Stimulated activated naive CD8-positive, alpha-beta T cell treated with anti-CD3 and anti-CD28 coated beads, Interleukin-15, amount 100 ng/mL, for 72 hours (primary cell): ENCODE measurements around the gene LCN6.
"Not testable (repeated sequence)": the region's sequence is repeated elsewhere in the genome, so short reads cannot be mapped to it uniquely, and the experiment has no call there.

Source experiments
- ATAC-seq: fragments of 150-1000 bp; cut with Tn5 transposase; 2 replicates; pipeline ENCODE4 v1.10.0; 2021; ENCODE audit warnings: mild to moderate bottlenecking, moderate library complexity
- DNase-seq, 2 donors: peaks; one replicate each; pipeline ENCODE4 v3.0.0; 2021 to 2022
- H3K27ac Mint-ChIP-seq, 2 donors: one replicate each; pipeline ENCODE4 v1.8.0; 2022; ENCODE audit warnings: mild to moderate bottlenecking in 2 of 2, mixed read lengths in 2 of 2, moderate library complexity in 2 of 2
- H3K27me3 Mint-ChIP-seq: one replicate; pipeline ENCODE4 v1.8.0; 2022; ENCODE audit warnings: mixed read lengths
- H3K4me1 Mint-ChIP-seq: one replicate; pipeline ENCODE4 v1.8.0; 2022; ENCODE audit warnings: mild to moderate bottlenecking, mixed read lengths
- H3K4me3 Mint-ChIP-seq, 2 donors: one replicate each; pipeline ENCODE4 v1.8.0; 2022; ENCODE audit warnings: mild to moderate bottlenecking in 2 of 2, mixed read lengths in 2 of 2, moderate library complexity in 1 of 2
- H3K9me3 Mint-ChIP-seq, 2 donors: one replicate each; pipeline ENCODE4 v1.8.0; 2022; ENCODE audit warnings: mixed read lengths in 2 of 2

LCN6 gene

DNA sequence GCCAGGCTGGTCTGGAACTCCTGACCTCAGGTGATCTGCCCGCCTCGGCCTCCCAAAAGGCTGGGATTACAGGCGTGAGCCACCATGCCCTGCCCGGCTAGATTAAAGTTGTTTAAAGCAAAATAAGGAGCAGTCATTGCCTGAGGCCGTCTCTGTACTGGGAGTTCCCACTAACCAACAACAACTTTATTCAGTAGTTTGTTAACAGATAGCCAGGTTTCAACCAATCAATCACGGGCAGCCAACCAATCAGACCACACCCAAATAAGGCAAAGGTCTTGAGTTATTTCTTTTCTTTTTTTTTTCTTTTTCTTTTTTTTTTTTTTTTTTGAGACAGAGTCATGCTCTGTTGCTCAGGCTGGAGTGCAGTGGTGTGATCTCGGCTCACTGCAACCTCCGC, 43.6 kb downstream of the LCN6 start:
- not testable (repeated sequence) for DNase-seq, H3K27ac Mint-ChIP-seq, H3K4me3 Mint-ChIP-seq, ATAC-seq, H3K9me3 Mint-ChIP-seq
- H3K27me3 Mint-ChIP-seq = peaks cover 30% of the 10 kb centered on the region
- H3K4me1 Mint-ChIP-seq = peaks cover 36% of the 10 kb centered on the region

DNA sequence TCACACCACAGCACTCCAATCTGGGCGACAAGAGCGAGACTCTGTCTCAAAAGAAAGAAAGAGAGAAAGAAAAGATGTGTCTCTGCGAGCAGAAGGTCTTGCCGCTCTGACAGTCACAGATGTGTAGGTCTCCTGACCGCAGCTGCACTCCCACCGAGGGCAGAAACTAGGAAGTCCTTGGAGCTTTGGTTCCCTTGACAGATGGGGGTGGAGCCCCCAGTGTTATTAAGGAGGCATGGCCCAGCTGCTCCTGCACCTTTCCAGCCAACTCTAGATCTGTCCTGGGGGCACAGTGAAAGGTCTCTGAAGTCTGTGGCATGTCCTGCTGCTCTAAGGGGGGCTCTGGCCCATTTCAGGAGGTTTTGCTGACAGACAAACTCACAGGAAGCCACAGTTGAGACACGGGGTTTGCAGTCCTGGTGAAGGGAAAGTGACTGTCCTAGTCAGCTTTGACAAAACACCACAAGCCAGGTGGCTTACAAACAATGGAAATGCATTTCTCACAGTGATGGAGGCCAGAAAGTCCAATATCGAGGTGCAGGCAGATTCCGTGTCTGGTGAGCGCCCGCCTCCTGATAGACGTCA, 45.0 kb downstream of the LCN6 start:
- H3K4me3 Mint-ChIP-seq = no peak overlapping the region
- no peak overlapping the region for H3K27ac Mint-ChIP-seq
- H3K4me1 Mint-ChIP-seq = peaks cover 41% of the 10 kb centered on the region
- peaks cover 24% of the 10 kb centered on the region for H3K27me3 Mint-ChIP-seq
- no peaks in the 10 kb centered on the region for H3K9me3 Mint-ChIP-seq
- DNase-seq (no peak), ATAC-seq (no peak)

DNA sequence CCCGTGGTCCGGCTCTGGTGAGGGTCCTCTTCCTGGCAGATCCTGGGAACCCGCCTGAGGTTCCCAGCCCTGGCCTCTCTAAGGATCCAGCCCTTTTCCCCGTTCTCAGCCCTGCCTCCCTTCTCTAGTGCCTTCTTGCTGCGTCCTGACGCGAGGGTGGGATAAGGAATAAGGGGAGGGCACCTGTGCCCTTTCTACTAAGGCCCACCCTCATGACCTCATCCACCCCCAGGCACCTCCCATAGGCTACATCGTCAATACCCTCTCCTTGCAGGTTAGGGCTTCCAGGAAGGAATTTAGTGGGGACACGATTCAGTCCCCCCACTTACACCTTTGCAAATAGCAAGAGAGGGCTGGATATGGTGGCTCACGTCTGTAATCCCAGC, 46.7 kb downstream of the LCN6 start:
- peak overlapping the region; percentile 79 to 85 for H3K4me3 Mint-ChIP-seq
- no peak for DNase-seq
- H3K27me3 Mint-ChIP-seq = peaks cover 31% of the 10 kb centered on the region
- H3K4me1 Mint-ChIP-seq = peaks cover 55% of the 10 kb centered on the region
- no peaks in the 10 kb centered on the region for H3K9me3 Mint-ChIP-seq
- ATAC-seq = peak; percentile 6
- peak overlapping the region; percentile 94 for H3K27ac Mint-ChIP-seq

DNA sequence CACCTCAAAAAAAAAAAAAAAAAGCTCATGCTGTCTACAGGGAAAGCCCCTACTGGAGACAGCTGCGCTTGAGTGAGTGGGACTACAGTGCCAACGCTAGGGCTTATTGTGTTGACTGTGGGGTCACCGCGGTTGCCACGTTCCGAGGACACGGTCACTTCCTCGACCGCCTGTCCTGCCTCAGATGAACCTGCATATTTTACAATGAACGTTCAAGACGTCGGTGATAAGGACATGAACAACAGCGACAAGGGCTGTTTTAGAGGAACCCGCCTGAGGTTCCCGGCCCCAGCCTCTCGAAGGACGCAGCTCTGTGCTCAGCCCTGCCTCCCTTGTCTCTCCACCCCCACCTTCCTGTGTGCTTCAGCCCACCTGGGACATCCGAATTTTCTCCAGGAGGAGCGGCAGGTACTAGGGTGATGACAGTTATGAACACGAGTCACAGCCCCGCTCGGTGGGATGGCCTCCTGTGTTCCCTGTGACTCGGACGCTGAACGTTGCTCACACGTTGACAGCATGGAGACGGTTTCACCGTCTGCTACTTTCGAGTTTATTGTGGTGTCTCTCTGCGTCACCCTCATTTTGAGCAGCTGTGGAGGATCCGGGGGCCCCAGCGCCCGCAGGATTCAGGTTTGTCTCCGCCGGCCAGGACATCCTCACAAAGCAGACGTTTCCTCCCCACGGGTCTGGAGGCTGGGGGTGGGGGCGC, 47.2 kb downstream of the LCN6 start:
- peaks cover 29% of the 10 kb centered on the region for H3K27me3 Mint-ChIP-seq
- no peaks in the 10 kb centered on the region for H3K9me3 Mint-ChIP-seq
- ATAC-seq (peak; percentile 96), DNase-seq (peak; percentile 72 to 81)
- H3K4me3 Mint-ChIP-seq = peak overlapping the region; percentile 79 to 85
- H3K27ac Mint-ChIP-seq = peak overlapping the region; percentile 94
- peaks cover 60% of the 10 kb centered on the region for H3K4me1 Mint-ChIP-seq

DNA sequence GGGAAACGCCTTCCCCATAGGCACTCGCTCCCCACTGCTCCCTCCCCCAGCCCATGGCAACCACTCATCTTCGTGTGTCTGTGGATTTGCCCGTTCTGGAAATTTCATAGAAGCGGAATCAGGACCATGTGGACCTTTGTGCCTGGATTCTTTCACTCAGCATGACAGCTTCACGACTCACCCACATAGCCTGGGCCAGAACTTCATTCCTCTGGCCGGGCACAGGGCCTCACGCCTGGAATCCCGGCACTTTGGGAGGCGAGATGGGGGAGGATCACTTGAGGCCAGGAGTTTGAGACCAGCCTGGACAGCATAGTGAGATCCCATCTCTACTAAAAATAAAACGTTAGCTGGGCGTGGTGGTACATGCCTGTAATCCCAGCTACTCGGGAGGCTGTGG, 48.0 kb downstream of the LCN6 start:
- Mint-ChIP-seq H3K27me3 (peaks cover 21% of the 10 kb centered on the region), H3K4me1 (peaks cover 68% of the 10 kb centered on the region), H3K4me3 (peak overlapping the region; percentile 79 to 85), H3K9me3 (no peaks in the 10 kb centered on the region), H3K27ac (peak overlapping the region in 1 of 2 donors; percentile 42)
- ATAC-seq = no peak
- no peak for DNase-seq

DNA sequence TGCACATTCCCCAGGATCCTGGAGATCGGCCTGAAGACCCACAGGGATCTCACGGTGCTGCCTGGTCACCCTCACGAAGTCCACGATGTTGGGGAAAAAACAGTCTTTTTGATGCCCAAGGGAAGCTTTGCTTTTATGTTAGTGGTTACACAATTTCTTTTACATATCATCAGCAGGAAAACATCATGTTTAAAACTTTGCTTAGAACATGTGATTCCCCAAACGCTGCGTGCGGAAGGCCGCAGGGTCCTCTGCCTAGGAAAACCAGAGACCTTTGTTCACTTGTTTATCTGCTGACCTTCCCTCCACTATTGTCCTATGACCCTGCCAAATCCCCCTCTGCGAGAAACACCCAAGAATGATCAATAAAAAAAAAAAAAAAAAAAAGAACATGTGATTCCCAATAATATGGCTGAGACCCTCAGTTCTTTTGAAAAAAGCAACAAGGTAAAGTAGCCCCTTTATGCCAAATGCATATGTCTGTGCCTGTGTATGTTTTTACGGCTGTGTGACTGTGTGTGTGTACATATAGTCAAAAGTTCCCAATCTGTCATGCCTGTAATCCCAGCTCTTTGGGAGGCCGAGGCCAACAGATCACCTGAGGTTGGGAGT, 49.6 kb downstream of the LCN6 start:
- Mint-ChIP-seq H3K9me3 (no peaks in the 10 kb centered on the region), H3K4me3 (no peak overlapping the region), H3K4me1 (peaks cover 76% of the 10 kb centered on the region), H3K27me3 (peaks cover 18% of the 10 kb centered on the region), H3K27ac (no peak overlapping the region)
- DNase-seq = no peak
- no peak for ATAC-seq

DNA sequence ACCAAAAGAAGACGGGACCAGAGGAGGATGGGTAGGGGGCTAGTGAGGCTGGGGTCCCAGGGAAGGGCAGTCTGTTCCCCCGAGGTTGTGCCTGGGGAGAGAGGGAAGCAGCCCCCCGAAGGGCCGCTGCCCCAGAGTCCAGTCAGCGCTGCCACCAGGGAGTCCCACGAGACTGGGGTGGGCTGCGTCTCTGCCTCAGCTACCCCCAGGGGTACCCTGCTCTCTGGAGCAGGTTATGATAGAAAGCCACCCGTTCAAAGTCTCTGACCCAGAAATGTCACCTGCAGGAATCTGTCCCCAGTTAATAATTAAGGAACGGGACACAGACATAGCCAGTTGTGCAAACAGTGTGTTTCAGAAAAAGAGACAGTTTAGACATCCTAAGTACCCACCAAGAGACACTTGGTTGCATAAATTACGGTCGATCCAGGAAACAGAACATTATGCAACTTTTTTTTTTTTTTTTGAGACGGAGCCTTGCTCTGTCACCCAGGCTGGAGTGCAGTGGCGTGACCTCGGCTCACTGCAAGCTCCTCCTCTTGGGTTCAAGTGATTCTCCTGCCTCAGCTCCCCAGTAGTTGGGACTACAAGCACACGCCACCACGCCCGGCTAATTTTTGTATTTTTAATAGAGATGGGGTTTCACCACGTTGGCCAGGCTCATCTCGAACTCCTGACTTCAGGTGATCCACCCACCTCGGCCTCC, 50.4 kb downstream of the LCN6 start:
- Mint-ChIP-seq H3K4me1 (peaks cover 77% of the 10 kb centered on the region), H3K27me3 (peaks cover 18% of the 10 kb centered on the region), H3K27ac (peak overlapping the region in 1 of 2 donors; percentile 85), H3K9me3 (no peaks in the 10 kb centered on the region), H3K4me3 (peak overlapping the region in 1 of 2 donors; percentile 83)
- DNase-seq = no peak
- no peak for ATAC-seq

DNA sequence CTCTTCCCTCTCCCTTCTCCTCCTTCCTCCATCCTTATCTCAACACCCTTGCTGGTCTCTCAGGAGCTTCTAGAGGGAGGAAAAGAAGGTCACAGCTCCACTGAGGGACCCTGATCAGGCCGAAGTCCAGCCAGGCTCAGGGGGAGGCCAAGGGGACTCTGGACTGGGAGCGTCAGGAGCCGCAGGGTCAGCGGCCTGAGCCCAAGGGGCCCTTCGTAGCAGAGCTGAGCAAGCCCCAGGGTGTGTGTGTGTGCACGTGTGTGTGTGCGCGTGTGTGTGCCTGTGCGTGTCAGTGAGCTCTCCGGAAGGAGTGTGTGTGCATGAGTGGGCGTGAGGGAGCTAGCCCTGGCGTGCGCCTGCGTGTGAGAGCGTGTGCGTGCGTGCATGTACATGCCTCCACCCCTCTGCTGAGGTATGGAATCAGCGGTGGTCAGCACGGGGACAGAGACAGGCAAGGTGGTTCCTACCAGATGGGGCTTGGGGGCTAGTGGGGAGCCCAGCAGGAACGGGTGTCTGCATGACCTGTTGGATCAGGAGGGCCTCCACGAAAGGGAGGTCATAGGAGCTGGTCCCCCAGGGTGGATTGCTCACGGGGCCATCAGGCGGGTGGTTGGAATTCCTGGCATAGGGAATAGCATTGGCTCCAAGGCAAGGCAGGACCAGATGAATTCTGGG, 51.0 kb downstream of the LCN6 start:
- Mint-ChIP-seq H3K27me3 (peaks cover 18% of the 10 kb centered on the region), H3K9me3 (no peaks in the 10 kb centered on the region), H3K4me1 (peaks cover 70% of the 10 kb centered on the region), H3K4me3 (peak overlapping the region in 1 of 2 donors; percentile 83), H3K27ac (peak overlapping the region in 1 of 2 donors; percentile 85)
- DNase-seq = no peak
- no peak for ATAC-seq

DNA sequence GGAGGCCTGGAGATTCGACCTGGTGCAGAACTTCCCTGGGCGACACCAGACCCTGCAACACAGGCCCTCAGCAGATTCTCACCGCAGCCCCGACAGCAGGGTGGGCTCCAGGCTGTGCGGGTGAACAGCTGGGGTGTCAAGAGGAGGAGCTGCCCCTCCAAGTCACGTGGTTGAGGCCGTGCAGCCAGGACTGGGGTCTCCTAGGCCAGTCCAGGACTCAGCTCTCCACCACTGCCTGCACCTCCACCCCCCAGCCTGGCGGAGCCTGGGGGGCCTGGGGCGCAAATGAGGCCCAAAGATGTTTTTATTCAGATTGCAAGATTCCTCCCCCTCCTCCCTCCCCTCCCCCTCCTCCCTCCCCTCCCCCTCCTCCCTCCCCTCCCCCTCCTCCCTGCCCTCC, 51.8 kb downstream of the LCN6 start:
- Mint-ChIP-seq H3K4me3 (peak overlapping the region in 1 of 2 donors; percentile 76), H3K9me3 (no peaks in the 10 kb centered on the region), H3K27me3 (peaks cover 18% of the 10 kb centered on the region), H3K4me1 (peaks cover 62% of the 10 kb centered on the region), H3K27ac (peak overlapping the region in 1 of 2 donors; percentile 34)
- ATAC-seq (no peak), DNase-seq (no peak)

DNA sequence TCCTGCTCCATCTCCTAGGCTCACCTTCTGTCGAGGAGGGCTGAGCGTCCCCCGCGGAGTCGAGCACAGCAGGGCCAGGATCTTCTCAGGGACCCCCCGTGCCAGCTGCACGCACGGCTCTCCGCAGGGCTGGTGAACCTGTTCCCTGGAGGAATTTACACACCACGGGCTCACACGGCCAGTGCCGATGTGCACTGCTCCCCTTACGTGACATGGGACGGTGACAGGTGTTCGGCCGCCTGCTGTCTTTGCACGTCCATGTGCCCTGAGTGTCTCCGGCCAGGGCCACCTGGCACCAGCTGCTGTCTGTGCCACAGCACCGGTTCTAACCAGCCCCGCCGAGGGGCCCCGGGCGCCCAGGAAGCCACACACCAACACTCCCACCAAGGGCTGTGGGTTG, 52.4 kb downstream of the LCN6 start:
- Mint-ChIP-seq H3K4me1 (peaks cover 57% of the 10 kb centered on the region), H3K27me3 (peaks cover 18% of the 10 kb centered on the region), H3K9me3 (no peaks in the 10 kb centered on the region), H3K4me3 (peak overlapping the region in 1 of 2 donors; percentile 76), H3K27ac (peak overlapping the region in 1 of 2 donors; percentile 19)
- no peak for ATAC-seq
- DNase-seq = no peak

DNA sequence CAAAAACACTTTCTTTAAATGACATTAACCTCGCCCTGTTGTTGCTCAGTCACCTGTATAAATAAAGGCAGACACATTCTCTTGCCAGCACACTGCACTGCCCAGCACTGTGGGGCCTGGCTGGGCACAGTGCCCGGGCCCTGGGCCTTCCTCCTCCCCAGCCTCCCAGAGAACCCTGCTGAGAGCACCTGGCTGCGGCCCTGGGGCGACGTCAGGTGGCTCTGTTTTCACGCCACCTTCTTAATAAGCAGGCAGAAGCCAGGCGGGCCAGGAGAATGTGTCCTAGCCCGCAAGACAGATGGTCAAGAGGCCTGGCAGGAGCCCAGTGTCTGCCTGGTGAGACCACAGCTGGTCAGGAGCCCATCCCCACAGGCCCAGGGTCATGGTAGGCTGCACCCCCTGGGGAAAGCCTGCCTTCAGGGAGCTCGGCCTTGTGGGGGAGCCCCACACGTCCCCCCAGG, 52.9 kb downstream of the LCN6 start:
- ATAC-seq (no peak), DNase-seq (no peak)
- no peaks in the 10 kb centered on the region for H3K9me3 Mint-ChIP-seq
- H3K4me3 Mint-ChIP-seq = peak overlapping the region in 1 of 2 donors; percentile 76
- H3K27ac Mint-ChIP-seq = no peak overlapping the region
- H3K27me3 Mint-ChIP-seq = peaks cover 18% of the 10 kb centered on the region
- H3K4me1 Mint-ChIP-seq = peaks cover 52% of the 10 kb centered on the region

DNA sequence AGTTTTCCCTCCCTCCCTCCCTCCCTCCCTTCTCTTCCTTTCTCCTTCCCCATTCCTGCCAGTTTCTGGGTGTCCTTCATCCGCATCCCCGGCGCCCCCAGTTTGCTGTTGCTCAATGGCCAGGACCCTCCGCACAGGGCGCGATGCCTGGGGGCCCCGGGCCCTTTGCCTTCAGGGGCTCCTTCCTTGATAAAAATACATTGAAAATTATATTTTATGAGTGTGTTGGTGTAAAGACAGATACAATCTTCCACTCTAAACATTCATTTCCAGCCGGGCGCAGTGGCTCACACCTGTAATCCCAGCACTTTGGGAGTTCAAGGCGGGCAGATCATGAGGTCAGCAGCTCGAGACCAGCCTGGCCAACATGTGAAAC, 53.5 kb downstream of the LCN6 start:
- Mint-ChIP-seq H3K27ac (peak overlapping the region in 1 of 2 donors; percentile 90), H3K9me3 (no peaks in the 10 kb centered on the region), H3K27me3 (peaks cover 18% of the 10 kb centered on the region), H3K4me3 (peak overlapping the region in 1 of 2 donors; percentile 21), H3K4me1 (peaks cover 46% of the 10 kb centered on the region)
- no peak for DNase-seq
- ATAC-seq = no peak

DNA sequence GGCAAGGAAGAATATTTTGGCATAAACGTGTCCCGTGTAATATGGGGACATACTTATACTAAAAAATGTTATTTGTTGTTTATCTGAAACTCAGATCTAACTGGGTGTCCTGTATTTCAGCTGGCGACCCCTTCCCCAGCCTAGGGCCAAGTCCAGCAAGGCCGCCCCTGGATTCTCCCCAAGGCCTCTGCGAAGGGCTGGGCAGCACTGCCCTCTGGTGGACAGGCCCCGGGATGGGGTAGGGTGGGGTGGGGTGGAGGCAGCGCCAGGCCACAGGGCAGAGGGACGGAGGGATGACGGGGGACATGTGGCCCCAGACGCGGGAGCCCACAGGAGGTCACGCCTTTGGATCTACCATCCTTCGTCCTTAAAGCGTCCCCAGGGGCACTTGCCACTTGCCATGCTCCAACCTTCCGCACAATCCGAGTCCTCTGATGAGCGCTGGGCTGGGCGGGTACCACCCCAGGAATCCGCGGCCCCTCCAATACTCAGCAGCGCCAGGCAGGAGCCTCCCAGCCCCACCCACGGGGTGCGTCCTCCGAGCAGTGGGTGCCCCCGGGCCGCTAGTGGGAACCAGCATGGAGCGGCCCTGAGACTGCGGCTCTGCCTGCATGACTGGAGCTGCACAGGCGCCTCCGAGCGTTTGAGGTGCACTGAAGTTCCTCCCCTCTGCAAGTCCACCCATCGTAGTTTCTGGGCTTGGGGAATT, 54.0 kb downstream of the LCN6 start:
- ATAC-seq (peak; percentile 64), DNase-seq (no peak)
- Mint-ChIP-seq H3K27ac (no peak overlapping the region), H3K4me3 (no peak overlapping the region), H3K4me1 (peaks cover 46% of the 10 kb centered on the region), H3K27me3 (peaks cover 18% of the 10 kb centered on the region), H3K9me3 (no peaks in the 10 kb centered on the region)
